ENCODE measurements around the gene LBX2.
"Not testable (repeated sequence)": the region's sequence is repeated elsewhere in the genome, so short reads cannot be mapped to it uniquely, and the experiment has no call there.

The LBX2 gene

DNA sequence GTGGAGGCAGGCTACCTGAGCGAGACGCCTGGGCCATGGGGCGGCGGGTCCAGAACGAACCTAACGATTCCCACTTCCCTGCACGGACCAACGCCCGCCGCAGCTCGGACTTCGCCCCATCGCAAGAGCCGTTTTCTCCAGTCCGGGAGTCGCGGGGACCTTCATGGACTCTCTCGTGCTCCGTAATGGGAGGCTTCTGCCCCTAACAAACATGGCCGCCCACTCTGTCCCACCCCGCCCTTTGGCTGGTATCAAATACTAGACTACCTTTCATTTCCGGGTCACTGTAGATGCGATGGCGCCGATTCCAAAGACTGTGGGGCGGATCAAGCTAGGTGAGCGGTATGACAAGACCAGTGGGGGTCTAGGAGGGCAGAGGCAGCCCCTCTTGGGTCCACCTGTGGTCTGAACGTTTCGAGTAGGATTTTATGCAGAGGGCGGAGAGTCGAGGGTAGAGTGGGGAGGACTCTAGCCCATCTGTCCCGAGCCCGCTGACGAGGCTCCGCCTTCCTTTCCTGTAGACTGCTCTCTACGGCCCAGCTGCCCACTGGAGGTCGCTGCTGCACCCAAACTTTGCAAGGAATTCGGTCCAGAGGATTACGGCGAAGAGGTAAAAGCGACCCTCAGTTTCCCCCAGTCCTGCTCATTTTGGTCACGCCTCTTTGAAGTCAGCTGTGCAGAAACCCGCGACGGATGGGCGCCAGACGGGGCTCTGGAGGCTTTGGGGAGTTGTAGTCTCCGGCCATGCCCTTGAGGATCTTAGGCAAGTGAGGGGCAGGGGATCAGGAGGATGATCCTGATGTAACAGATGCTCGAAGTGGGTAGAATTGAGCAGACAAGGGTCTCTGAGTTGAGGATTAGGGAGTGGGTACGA is 16.4 kb downstream of the LBX2 start, which contains the start of the genes CCDC142 and TTC31:
Gene CCDC142 (minus strand): TSS at position 198 of the 874 bp plus-strand sequence. CDS start 161 bp downstream, at position 37.
Gene TTC31 (plus strand): TSS at position 281 of the 874 bp plus-strand sequence. CDS start 15 bp downstream, at position 296.
- peak; percentile 88 to 93 for DNase-seq (ENCODE audit: low read depth in 2 of 2)

DNA sequence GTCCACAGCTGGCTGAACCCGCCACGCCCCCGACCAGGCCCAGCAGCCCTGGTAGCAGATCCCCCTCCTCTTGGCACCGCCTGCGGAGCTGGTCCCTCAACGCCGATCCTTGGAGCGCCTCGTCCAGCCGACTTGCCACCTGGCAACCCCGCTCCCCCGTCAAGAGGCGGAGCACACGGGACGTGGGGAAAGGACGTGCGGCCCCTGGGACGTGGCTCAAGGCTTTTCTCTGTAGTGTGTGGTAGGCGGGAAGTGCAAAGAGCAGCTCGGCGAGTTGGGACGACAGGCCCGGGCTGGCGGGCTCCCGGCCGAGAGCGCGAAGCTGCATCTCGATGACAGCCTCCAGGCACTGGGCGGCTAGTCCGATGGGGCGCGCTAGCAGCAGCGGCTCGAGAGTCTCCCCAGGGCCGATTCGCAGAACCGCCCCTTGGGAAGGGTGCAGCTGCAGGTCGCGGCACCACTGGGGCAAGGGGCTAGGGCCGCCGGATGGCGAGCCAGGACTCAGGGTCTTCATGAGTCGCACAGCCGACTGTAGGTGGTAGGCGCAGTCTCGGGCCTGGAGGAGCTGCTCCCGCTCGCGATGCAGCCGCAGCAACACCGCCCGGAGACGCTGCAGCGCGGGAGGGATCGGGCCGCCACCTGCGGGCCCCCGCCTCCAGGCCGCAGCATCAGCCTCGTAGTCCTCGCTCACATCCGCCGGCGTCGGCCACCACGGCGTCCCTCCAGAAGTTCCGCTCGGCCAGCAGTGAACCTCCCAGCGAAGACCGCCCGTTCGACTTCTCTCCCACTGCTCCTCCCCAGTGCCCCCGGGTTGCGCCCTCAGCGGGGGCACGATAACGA is 17.2 kb downstream of the LBX2 start:
- DNase-seq (ENCODE audit: low read depth in 2 of 2): peak in 1 of 2 donors; percentile 39

DNA sequence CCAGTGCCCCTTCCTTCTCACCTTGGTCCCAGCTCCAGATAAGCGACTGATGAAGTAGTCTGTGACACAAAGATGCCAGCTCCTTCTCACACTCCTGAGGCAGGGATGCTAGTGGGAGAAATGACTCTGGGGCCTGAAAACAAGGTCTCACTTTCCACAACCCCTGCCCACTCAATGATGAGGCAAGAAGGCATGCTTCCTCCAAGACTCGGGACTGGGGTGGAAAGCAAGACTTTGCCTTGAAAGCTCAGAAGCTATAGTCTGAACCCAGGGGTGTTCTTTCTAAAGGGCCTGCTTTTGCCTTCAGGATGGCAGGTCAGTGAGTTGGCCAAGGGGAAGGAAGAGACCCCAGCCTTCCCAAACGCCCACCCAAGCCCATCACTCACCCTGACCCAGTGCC is 18.0 kb downstream of the LBX2 start:
- DNase-seq (ENCODE audit: low read depth in 2 of 2): no peak

DNA sequence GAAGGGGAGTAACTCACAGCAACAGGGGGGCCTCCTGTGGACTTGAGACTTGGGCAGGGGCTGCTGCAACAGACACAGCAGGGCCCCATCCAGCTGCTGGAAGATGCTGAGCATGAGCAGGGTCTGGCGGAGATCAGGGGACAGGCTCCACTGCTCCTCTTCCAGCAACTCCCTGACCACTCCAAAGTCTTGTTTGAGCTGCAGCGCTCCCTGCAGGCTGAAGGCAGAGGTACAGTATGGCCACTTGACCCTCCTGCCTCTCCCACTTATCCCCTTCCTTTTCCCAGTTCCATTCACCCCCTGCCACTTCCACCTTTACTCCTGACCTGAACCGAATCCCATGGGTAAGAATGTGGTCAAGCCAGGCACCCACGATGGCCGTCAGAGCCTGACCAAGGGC is 24.5 kb downstream of the LBX2 start:
- no peak for DNase-seq (ENCODE audit: low read depth in 2 of 2)

DNA sequence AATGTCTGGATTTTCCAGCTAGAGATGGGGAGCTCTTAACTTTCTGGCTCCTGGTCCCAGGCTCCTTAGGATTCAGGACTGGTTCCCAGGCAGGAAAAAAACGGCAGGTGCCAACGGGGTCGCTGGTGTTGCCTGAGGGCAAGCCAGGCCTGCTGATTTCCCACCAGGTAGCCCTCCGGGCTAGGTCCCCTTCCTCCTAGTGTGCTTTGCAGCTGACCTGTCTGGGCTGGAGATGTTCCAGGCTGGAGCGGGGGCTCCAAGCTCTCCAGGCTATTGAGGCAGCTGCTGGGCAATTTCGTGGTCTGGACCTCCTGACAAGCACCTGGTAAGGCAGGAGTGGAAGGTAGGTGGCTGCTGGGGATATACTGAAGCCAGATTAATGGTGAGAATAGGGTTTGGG is 24.9 kb downstream of the LBX2 start:
- DNase-seq (ENCODE audit: low read depth in 2 of 2): no peak

DNA sequence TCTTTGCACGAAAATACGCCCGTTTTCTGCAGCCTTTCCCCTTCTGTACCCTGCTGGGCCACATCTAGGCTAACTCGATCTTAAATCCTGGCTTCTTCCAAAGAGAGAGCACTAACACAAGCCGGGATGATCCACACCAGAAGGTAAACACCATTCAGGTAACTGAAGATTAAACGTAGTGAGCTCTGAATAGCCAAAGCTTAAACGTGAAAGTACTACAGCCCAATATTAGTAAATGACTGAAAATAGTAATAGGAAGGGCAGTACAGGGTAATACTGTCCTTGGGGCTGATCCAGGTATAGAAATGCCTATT is 26.5 kb downstream of the LBX2 start:
- DNase-seq (ENCODE audit: low read depth in 2 of 2): no peak

DNA sequence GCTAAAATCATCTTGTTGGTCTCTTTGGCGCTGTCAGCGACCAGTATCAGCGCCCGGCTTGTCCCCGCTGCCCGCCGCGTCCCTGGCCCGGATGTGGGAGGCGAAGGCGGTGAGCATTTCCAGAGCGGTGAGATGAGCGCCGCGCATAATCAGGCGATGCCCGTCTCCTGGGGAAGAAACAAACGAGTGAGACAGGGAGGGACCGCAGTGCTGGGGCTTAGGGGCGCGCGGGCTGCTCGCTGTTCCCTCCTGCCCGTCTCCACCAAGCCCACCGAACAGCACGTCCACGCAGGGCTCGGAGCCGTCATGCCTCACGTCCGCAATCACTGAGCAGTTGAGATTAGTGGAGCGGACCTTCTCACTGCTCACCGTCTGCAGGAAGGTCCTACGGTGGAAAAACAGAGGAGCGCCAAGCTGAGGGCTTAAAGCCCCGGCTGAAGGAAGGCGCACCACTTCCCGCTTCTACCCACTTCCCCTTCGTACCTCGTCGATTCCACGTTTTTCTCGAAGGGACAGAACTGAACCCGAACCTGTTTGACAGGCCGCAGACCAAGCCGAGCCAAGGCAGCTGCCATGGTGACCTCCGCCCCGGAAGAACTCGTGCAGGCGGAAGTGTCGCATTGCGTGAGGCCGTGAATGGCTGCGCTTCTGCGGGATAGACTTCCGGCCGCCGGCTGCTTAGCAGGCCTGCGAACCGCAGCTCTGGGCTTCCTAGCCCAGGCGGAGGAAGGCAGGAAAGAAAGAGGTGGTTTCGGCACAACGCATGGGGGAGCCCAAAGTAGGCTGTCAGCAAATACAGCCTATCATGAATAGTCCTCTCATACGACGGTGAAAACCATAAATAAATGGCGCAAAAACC is 27.1 kb downstream of the LBX2 start, which contains the start of gene MRPL53:
Gene MRPL53 (minus strand): TSS at position 595 of the 859 bp plus-strand sequence. CDS start 20 bp downstream, at position 575.
- DNase-seq (ENCODE audit: low read depth in 2 of 2): peak; percentile 90 to 91

DNA sequence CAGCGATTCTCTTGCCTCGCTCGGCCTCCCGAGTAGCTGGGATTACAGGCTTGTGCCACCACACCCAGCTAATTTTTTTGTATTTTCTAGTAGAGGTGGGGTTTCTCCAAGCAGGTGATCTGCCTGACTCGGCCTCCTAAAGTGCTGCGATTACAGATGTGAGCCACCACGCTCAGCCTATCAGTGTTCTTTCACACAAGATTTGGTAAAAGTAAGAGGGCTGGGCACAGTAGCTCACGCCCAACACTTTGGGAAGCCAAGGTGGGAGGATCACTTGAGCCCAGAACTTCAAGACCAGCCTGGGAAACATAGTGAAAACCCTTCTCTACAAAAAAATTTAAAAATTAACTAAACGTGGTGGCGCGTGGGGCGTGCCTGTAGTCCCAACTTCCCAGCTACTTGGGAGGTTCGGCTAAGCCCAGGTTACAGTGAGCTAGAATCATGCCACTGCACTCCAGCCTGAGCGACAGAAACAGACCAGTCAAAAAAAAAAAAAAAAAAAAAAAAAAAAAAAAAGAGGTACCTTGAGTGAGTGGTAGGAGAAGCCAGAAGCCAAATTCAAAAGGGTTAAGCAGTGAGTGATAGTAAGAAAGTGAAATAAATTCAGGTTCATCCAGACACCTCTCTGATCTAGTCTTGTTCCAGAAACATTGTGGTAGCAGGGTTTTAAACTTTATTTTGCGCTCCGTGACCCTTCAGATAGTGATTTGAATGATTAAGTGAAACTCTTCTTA is 27.9 kb downstream of the LBX2 start:
- DNase-seq (ENCODE audit: low read depth in 2 of 2): no peak

DNA sequence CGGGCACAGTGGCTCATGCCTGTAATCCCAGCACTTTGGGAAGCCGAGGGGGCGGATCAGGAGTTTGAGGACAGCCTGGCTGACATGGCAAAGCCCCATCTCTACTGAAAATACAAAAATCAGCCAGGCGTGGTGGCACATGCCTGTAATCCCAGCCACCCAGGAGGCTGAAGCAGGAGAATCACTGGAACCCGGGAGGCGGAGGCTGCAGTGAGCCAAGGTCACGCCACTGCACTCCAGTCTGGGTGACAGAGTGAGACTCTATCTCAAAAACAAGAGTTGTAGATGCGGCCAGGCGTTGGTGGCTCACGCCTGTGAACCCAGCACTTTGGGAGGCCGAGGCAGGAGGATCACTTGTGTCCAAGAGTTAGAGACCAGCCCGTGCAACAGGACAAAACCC is 28.7 kb downstream of the LBX2 start:
- DNase-seq (ENCODE audit: low read depth in 2 of 2): not testable (repeated sequence)

DNA sequence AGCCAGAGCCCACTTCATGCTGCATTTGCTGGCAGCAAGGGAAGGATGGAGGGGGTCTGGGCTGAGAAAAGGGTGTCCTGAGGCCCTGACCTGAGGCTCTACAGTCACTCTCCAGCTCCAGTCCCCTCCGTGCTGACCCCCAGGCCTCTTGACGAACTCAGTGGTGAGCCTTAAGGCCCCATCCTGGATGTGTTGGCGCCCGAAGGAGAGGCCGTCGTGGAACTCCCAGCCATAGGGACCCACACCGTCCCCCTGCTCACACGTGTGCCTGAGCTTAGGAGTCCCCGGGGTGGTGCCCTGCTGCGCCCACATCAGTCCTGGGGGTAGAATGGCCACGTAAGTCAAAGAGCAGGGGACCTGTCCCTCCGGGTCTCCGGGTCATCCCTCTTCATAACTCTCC is 35.0 kb downstream of the LBX2 start:
- no peak for DNase-seq (ENCODE audit: low read depth in 2 of 2)

DNA sequence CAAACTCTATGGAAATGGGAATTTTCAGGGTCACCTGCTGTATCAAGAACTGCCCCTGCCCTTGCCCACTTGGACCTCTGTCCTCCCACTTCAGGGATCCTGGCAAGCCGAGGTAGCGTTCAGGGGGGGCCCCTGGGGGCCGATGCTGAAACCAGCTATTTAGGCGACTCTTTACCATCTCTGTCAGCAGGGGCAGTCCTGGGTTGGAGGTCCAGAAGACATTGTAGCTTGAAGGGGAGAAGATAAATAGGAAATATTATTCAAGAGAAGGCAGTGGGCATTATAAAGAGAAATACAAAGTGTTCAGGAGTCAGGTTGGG is 36.7 kb downstream of the LBX2 start:
- no peak for DNase-seq (ENCODE audit: low read depth in 2 of 2)

DNA sequence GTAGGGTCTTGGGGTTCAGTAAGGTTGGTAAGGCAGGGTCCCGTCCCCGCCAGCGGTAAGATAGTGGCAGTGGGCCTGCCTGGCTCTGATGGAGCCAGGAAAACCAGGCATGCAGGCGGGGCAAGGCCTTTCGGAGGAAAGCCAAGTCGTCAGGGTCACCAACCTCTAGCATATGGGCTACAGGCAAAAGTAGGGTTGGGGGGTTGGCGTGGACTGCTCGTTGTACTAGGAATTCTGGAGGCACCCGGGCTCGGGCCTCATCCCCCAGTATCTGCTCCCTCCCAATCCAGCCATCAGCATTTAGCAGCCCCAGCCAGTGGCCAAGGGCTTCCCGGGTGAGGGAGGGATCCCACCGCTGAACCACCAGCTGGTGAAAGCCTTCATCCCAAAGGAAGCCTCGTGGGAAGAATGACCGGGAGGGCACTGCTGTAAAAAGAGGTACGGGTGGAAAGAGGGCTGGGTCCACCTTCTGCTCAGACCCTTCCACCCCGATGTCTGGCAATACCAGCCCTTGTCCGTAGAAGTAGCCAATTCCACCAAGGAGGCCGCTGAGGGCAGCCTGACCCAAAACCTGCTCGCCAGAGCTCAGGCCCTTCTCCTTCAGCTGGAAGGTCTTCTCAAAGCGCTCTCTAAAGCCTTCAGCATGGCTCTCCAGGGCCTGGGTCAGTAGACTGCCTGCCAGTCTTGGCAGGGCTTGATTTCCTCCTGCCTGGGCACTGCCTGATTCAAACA is 37.2 kb downstream of the LBX2 start:
- no peak for DNase-seq (ENCODE audit: low read depth in 2 of 2)

DNA sequence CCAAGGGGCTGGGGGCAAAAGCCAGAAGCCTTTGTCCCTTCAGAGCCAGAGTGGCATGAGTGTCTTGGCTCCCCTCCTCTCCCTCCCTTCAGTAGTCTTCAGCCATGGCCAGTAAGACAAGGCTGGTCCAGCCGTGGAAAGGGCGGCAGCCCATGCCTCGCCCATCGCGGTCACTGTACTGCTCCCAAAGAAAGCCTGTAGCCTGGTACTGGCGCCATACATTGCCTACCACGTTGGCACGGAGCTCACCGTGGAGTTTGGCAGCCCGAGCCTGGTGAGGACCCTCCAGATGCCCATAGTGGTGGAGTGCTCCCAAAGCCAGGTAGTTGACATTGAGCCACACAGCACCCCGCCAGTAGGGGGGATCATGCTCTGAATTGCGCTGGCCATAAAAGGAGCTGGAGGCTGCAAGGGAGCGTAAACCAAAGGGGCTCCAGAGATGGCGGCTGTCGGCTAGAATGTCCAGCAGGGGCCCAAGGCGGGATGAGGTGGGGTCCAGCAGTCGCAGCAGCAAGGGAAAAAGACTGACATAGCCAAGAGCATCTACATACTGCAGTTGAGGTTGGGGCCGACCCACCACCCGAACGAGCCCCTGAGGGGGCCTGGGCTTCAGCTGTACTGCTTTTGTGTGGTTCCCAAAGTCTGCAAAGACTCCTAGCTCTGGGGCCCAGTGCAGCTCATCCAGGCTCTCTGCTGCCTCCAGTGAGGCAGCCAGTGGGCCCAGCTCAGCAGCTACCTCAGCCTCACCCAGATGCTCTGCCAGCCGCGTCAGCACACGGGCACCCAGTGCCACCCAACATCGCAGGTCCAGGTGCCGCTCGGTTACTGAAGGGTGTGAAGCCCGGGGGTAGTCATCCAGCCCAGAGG is 38.0 kb downstream of the LBX2 start:
- DNase-seq (ENCODE audit: low read depth in 2 of 2): no peak

DNA sequence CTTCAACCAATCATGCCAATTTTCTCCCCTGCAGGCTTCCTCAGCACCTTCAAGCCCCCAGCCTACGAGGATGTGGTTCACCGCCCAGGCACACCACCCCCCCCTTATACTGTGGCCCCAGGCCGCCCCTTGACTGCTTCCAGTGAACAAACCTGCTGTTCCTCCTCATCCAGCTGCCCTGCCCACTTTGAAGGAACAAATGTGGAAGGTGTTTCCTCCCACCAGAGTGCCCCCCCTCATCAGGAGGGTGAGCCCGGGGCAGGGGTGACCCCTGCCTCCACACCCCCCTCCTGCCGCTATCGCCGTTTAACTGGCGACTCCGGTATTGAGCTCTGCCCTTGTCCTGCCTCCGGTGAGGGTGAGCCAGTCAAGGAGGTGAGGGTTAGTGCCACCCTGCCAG is 39.2 kb downstream of the LBX2 start:
- not testable (repeated sequence) for DNase-seq (ENCODE audit: low read depth in 2 of 2)

DNA sequence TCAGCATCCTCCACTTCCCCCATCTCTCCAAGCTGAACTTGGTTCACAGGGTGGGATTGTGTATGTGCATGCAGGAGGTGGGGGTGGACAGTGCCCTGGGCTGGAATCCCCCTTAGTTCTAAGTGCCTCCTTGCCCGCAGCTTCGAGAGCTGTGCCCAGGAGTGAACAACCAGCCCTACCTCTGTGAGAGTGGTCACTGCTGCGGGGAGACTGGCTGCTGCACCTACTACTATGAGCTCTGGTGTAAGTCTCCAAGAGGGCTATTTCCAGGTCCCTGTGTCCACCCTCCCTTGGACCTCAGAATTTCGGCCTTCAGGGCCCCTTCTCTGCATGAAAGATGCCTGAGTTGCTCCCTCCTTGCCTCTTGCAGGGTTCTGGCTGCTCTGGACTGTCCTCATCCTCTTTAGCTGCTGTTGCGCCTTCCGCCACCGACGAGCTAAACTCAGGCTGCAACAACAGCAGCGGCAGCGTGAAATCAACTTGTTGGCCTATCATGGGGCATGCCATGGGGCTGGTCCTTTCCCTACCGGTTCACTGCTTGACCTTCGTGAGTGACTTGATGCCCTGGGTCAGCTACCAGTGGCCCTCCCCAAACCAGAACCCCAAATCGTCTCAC is 39.8 kb downstream of the LBX2 start:
- not testable (repeated sequence) for DNase-seq (ENCODE audit: low read depth in 2 of 2)

DNA sequence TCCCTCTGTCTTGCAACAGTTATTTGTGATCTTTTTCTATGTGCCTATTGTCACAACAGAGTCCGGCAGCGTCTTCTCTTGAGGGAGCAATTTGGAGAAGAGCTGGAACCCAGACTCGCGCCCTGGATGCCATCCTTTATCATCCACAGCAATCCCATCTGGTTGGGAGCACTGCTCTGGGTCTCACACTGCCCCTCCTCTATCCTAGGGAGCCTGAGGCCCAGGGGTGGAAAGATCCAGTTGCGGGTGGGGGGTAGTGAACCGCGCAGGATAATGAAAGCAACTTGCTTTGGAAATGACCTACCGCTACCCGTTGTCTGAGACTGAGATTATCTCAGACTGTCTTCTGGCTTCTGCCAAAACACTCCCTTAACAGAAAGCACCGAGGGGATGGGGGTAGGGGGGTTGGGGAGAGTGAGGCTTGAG is 40.5 kb downstream of the LBX2 start:
- DNase-seq (ENCODE audit: low read depth in 2 of 2): no peak

DNA sequence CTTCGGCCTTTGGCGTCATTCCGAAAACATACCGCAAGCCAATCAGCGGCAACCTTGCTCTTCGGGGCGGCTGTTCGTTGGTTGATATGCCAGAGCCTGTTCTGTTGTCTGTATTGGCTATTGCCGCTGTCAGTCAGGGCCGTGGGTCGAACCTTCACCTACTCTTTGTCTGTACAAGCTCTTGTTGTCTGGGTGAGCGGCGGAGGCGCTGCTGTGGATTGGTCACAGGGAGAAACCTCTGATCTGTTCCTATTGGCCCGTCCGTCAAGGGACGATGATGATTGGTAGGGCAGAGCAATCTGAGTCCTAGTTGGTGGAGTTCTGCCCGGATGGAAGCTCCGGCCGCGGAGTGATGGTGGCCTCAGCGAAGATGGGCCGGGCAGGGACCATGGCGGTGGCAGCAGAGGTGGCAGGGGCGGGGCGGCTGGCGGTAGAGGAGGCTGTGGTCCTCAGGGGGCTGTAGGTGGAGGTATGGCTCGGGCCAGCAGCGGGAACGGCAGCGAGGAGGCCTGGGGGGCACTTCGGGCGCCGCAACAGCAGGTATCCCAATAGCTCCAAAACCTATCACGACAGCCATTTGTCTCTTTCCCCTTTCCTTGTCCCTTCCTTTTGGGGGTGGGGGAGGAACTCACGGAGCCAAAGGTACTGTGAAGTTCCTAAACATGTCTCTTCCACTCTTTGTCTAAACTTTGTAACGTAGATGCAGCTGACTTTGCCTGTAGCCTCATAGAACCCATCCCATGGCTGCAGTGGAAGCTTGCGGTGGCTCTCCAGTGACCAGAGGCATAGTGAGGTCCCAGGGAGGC is 41.1 kb downstream of the LBX2 start, which contains the start of gene WBP1:
Gene WBP1 (plus strand): TSS at position 307 of the 806 bp plus-strand sequence. CDS start 165 bp downstream, at position 472.
- peak; percentile 98 to 100 for DNase-seq (ENCODE audit: low read depth in 2 of 2)
